OCI-LY7 (cell line): ENCODE measurements around the gene MAML3. TPM values are rescaled to one million over a fixed set of nuclear protein-coding genes. Genes with fewer than 3 reads are reported as not detected.

ENCODE experiments used
- BruUV-seq: library from RNA; stranded (reverse); fragments of 400-500 nt; replicated peaks from 2 replicates; lab custom pipeline; 2021; lab: Mats Ljungman, UMichigan
- CTCF ChIA-PET: fragments of 300-600 bp; sonication (Branson Sonifier 250); formaldehyde crosslinking; loops from one replicate; lab custom pipeline; 2022; ENCODE audit warnings: antibody characterized with exemption; ENCODE audit not compliant: unreplicated experiment; lab: Charles Lee
- POLR2A ChIA-PET: fragments of 300-600 bp; sonication (Branson Sonifier 250); formaldehyde crosslinking; loops from one replicate; lab custom pipeline; 2022; ENCODE audit warnings: antibody characterized with exemption; lab: Charles Lee
- DNase-seq: peaks from one replicate; pipeline ENCODE4 v3.0.0-alpha.2; 2015; ENCODE audit warnings: low spot score
- H2AFZ ChIP-seq: fragments of 200-600 bp; sonication (generic), shearing (Covaris generic); 2 replicates; pipeline ENCODE4 v1.6.1; 2014; ENCODE audit warnings: mild to moderate bottlenecking, antibody characterized with exemption, low read length, moderate library complexity
- H3K27ac ChIP-seq: fragments of 200-600 bp; sonication (generic); 2 replicates; pipeline ENCODE4 v1.5.1; 2014; ENCODE audit warnings: mixed run types, low read depth, mild to moderate bottlenecking, moderate library complexity, low read length, inconsistent platforms; ENCODE audit not compliant: poor library complexity, severe bottlenecking
- H3K36me3 ChIP-seq: fragments of 200-600 bp; sonication (generic); 2 replicates; pipeline ENCODE4 v1.6.1; 2014; ENCODE audit warnings: mild to moderate bottlenecking, antibody characterized with exemption, low read length, moderate library complexity, mixed read lengths; ENCODE audit not compliant: insufficient read depth
- H3K4me1 ChIP-seq: fragments of 200-600 bp; sonication (generic); 2 replicates; pipeline ENCODE4 v1.5.1; 2014; ENCODE audit warnings: mild to moderate bottlenecking, low read length; ENCODE audit not compliant: insufficient read depth, poor library complexity, severe bottlenecking
- H3K4me2 ChIP-seq: fragments of 200-600 bp; sonication (generic); 2 replicates; pipeline ENCODE4 v1.6.1; 2014; ENCODE audit warnings: mild to moderate bottlenecking, low read length
- H3K4me3 ChIP-seq: fragments of 200-600 bp; sonication (generic); 2 replicates; pipeline ENCODE4 v1.5.1; 2014; ENCODE audit warnings: mild to moderate bottlenecking, low read depth, low read length; ENCODE audit not compliant: poor library complexity, severe bottlenecking
- H3K79me2 ChIP-seq: fragments of 200-600 bp; sonication (generic); 2 replicates; pipeline ENCODE4 v1.6.1; 2016; ENCODE audit warnings: low read depth, mild to moderate bottlenecking, low read length, moderate library complexity, mixed read lengths; ENCODE audit not compliant: insufficient read depth
- H3K9me2 ChIP-seq: fragments of 200-600 bp; sonication (generic); 2 replicates; pipeline ENCODE4 v1.6.1; 2016; ENCODE audit warnings: mild to moderate bottlenecking, low read length, mixed read lengths; ENCODE audit not compliant: insufficient read depth
- H3K9me3 ChIP-seq: fragments of 200-600 bp; sonication (generic); 2 replicates; pipeline ENCODE4 v1.6.1; 2014; ENCODE audit warnings: mild to moderate bottlenecking, mixed run types, low read length, mixed read lengths
- H4K20me1 ChIP-seq: fragments of 200-600 bp; sonication (generic); 2 replicates; pipeline ENCODE4 v1.6.1; 2014; ENCODE audit warnings: mild to moderate bottlenecking, antibody characterized with exemption, low read length, moderate library complexity, mixed read lengths; ENCODE audit not compliant: insufficient read depth
- CTCF ChIP-seq: fragments of 200-600 bp; sonication (generic); conservative IDR thresholded peaks from 2 replicates; pipeline ENCODE4 v1.5.1; 2014; ENCODE audit warnings: mild to moderate bottlenecking, antibody characterized with exemption, low read length, moderate library complexity, mixed read lengths
- EZH2phosphoT487 ChIP-seq: fragments of 200-600 bp; sonication (generic); IDR thresholded peaks from 2 replicates; pipeline ENCODE4 v1.6.1; 2018; ENCODE audit warnings: low read depth, borderline replicate concordance, mild to moderate bottlenecking, mixed run types, antibody characterized with exemption, low read length, moderate library complexity, mixed read lengths
- intact Hi-C: fragments of 100-400 bp; cut with micrococcal nuclease; formaldehyde crosslinking; loops from one replicate; pipeline ENCODE4 v1.10.0; 2022; ENCODE audit not compliant: unreplicated experiment
- total RNA-seq, 2 experiments: library from RNA; depleted of rRNA in 1 of 2; stranded (reverse); fragments of >200 nt in 1 of 2; shearing (Covaris generic) in 1 of 2; gene quantifications; 2 replicates each; pipeline ENCODE4 v1.2.3, GENCODE V29; 2014 to 2022

The MAML3 gene
- total RNA-seq, 2 experiments from 2014 or later: 0.80 to 1.2 TPM

- Histone ChIP-seq H3K4me2 (no peak overlapping the region), H3K4me3 (no peak overlapping the region), H3K79me2 (no peaks in the 10 kb centered on the region), H3K27ac (no peak overlapping the region), H3K36me3 (no peaks in the 10 kb centered on the region), H3K4me1 (no peaks in the 10 kb centered on the region), H2AFZ (no peak overlapping the region), H3K9me2 (no peaks in the 10 kb centered on the region), H3K9me3 (no peaks in the 10 kb centered on the region), H4K20me1 (no peaks in the 10 kb centered on the region)
- intact Hi-C loops: no loop called here
- no TSS peak for BruUV-seq
- DNase-seq: no peak
- POLR2A ChIA-PET: interaction anchor here (0.6 to 0.7 kb wide), 2 partner anchors 10 to 178 kb away, joined by 3 read pairs; no protein-coding TSS in a partner anchor
- TF ChIP-seq CTCF: no peak
- TF ChIP-seq EZH2phosphoT487: no peak
- CTCF ChIA-PET: no interaction called here
These were observed 126.9 kb downstream of the MAML3 start for GRCh38 chr4:140027101-140027500.

- Histone ChIP-seq H3K4me2 (no peak overlapping the region), H3K36me3 (no peaks in the 10 kb centered on the region), H3K9me3 (no peaks in the 10 kb centered on the region), H3K4me1 (no peaks in the 10 kb centered on the region), H4K20me1 (no peaks in the 10 kb centered on the region), H3K4me3 (no peak overlapping the region), H3K9me2 (no peaks in the 10 kb centered on the region), H3K27ac (no peak overlapping the region), H3K79me2 (no peaks in the 10 kb centered on the region), H2AFZ (no peak overlapping the region)
- intact Hi-C loops: no loop called here
- CTCF ChIA-PET: no interaction called here
- POLR2A ChIA-PET: no interaction called here
- no TSS peak for BruUV-seq
- no peak for TF ChIP-seq CTCF
- TF ChIP-seq EZH2phosphoT487: no peak
- no peak for DNase-seq
These were observed 128.5 kb downstream of the MAML3 start for GRCh38 chr4:140025470-140025869.

- BruUV-seq: no TSS peak
- no peaks in the 10 kb centered on the region for H3K9me3 ChIP-seq
- no peak for DNase-seq
- H3K36me3 ChIP-seq: no peaks in the 10 kb centered on the region
- H3K4me3 ChIP-seq: no peak overlapping the region
- TF ChIP-seq CTCF (no peak), EZH2phosphoT487 (no peak)
- ChIA-PET CTCF (no interaction called here), POLR2A (interaction anchor here (0.9 kb wide), 1 partner anchor 254 kb away, joined by 3 read pairs; no protein-coding TSS in a partner anchor)
- no peaks in the 10 kb centered on the region for H4K20me1 ChIP-seq
- H2AFZ ChIP-seq: no peak overlapping the region
- no peak overlapping the region for H3K27ac ChIP-seq
- no peaks in the 10 kb centered on the region for H3K79me2 ChIP-seq
- H3K9me2 ChIP-seq: no peaks in the 10 kb centered on the region
- intact Hi-C loops: no loop called here
- no peak overlapping the region for H3K4me2 ChIP-seq
- no peaks in the 10 kb centered on the region for H3K4me1 ChIP-seq
These were observed 133.3 kb downstream of the MAML3 start for GRCh38 chr4:140020457-140021361.
